HG02642 (cell line): ENCODE measurements around the gene GPR162.
"Not testable (repeated sequence)": the region's sequence is repeated elsewhere in the genome, so short reads cannot be mapped to it uniquely, and the experiment has no call there.

Source experiments
- ATAC-seq: cut with Tn5 transposase; IDR thresholded peaks from one replicate; pipeline ENCODE4 v1.9.1; 2021; ENCODE audit warnings: mild to moderate bottlenecking; ENCODE audit not compliant: unreplicated experiment, poor library complexity

Gene GPR162

DNA sequence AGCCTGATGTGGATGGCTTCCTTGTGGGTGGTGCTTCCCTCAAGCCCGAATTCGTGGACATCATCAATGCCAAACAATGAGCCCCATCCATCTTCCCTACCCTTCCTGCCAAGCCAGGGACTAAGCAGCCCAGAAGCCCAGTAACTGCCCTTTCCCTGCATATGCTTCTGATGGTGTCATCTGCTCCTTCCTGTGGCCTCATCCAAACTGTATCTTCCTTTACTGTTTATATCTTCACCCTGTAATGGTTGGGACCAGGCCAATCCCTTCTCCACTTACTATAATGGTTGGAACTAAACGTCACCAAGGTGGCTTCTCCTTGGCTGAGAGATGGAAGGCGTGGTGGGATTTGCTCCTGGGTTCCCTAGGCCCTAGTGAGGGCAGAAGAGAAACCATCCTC is 48.7 kb downstream of the GPR162 start:
- not testable (repeated sequence) for ATAC-seq

GRCh38 chr12:6871052-6871957 is 49.7 kb downstream of the GPR162 start:
- no peak for ATAC-seq

DNA sequence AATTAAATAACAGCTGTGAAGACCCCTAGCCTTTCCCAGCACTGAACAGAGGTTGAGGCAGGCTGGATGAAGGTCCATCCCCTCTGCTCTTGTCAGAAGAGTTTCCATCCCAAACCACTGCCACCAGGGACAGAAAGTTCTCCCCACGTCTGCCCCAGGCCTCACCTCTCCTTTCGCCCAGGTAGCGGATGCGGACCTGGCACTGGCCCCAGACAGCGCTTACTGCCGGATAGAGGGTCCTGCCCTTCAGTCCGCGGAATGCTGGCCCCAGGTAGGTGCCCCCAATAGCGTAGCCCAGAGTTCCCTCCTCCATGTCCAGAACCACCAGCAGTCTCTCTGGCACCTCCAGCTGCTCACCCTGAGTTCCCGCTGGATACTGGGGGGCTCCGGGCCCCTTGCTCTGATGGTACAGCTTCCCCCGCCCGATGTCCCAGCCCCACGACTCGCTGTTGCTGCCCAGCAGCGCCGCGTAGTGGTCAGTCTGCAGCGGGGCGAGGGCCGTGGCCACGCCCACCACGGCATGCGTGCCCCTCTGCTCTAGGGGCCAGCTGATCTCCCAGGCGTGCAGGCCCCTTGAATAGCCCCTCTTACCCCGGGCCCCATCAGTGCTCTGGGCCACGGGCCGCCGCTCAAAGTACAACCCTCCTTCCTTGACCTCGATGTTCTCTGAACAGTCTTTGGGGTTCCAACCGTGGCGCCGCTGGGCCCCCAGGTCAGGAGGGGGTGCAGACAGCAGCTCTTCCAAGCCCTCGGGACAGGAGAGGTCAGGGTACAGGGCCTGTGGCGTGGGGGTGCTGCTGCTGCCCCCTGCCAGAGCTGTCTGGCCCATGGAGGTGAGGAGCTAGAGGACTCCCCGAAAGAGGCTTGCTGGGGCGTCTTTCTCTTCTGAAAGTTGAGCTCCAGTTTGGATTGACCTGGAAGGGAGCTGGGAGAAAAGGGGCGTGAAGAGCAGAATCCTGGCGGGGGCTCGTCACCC is 50.7 kb downstream of the GPR162 start:
- peak; percentile 38 for ATAC-seq

DNA sequence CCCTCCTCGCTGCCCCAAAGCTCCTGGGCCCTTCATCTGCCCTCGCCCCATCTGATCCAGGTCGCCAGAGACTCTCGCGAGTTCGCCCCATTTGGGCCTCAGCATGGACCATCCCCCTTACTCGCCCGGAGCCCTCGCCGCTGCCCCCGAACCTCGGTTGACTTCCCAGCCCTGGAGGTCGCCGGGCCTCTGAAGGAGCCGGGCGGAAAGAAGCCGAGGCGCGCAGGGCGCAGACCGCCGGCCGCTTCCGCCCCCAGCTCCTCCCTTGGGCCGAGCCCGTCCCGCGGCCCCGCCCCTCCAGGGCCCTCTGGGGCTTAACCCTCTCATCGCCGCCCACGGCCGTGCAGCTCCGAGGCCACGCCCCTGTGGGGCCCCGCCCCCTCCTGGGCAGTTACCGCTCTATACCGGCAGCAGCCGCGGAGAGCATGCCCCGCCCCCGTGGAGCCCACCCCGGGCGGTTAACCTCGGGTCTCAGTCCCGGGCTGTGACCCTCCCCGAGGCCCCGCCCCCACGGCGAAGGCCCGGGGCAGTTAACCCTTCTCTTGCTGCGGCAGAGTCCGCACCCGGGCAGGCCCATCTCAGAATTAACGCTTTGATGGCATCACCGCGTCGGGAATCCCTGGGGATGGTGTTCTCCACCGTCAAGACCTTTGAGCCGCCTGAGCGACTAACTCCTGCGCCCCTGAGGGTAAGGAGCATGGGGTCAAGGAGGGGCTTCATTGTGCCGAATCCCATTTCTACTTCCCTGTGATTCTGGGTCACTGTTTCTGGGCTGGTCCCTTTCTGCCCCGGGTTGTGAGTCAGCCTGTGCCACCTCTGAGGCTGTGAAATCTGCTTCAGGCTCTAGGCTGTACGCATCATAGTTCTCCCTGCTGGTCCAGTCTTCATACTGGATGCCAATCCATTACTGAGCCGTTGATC is 51.7 kb downstream of the GPR162 start, which contains the start of gene SPSB2:
Gene SPSB2 (minus strand): TSS at position 210 of the 921 bp plus-strand sequence. CDS start 402 bp downstream, outside the sequence.
- ATAC-seq = peak; percentile 79

- ATAC-seq = not testable (repeated sequence)
Measured at GRCh38 chr12:6874015-6874368, 52.4 kb downstream of the GPR162 start.
